ENCODE results near the gene PTPN9. TPM values are rescaled to one million over a fixed set of nuclear protein-coding genes. Genes with fewer than 3 reads are reported as not detected.

Gene PTPN9
- total RNA-seq, 2 donors from 2014 or later: 31.1 to 32.3 TPM

DNA sequence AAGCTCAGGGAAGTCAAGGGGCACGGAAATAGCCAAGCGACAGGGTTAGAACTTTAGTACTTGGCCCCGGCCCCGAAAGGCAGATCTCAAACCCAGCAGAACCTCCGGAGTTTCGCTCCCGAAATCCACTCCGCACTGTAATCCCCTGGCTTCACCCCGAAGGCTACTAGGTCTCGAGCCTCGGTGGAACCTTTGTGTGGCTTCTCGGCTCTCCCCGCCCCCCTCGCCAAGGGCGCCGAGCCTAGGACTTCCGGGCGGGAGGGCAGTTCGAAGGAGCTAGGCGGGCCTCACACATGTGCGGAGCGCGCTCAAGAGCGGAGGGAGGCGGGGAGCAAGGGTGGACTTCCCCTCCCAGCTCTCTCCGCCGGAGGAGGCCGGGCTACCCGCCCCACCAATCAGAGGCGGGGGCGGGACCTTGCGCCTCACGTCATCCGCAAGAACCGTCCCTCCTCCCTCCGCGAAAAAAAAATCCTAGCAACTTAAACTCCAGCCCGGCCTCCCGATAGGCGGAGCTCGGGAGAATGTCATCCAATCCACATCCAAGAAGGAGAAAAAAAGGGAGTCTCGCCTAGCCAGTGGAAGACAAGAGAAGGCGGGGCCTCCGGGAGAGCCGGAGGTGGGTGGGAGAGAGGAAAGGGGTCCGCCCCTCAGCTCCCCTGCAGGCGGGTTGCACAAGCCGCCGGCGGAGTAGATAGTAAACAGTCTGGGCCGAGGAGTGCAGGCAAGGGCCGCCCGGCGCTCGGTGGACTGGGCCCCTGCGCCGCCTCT lies 125.2 kb downstream of the PTPN9 start:
- no peak for TF ChIP-seq CTCF (IDR thresholded peaks at IDR 0.05)
- intact Hi-C loops (cut with DNase I): no loop called here

GRCh38 chr15:75452865-75453702 lies 126.0 kb downstream of the PTPN9 start:
- peak overlapping the region; percentile 87 for H3K4me3 ChIP-seq
- no peaks in the 10 kb centered on the region for H3K27me3 ChIP-seq
- no peak for TF ChIP-seq CTCF (IDR thresholded peaks at IDR 0.05)
- no peaks in the 10 kb centered on the region for H3K36me3 ChIP-seq
- peaks cover 6% of the 10 kb centered on the region for H3K4me1 ChIP-seq
- H3K9me3 ChIP-seq: no peaks in the 10 kb centered on the region
- intact Hi-C loops (cut with DNase I): no loop called here
- H3K27ac ChIP-seq: peak overlapping the region; percentile 95
- DNase-seq: peak; percentile 58
- H3K9ac ChIP-seq (ENCODE audit: low read depth in 2 of 2, low read length in 2 of 2): peak overlapping the region; percentile 81 to 100

More for the DNA sequence above, 125.2 kb downstream of the PTPN9 start:
- H3K36me3 ChIP-seq: no peaks in the 10 kb centered on the region
- peak overlapping the region; percentile 95 for H3K27ac ChIP-seq
- no peaks in the 10 kb centered on the region for H3K27me3 ChIP-seq
- H3K9me3 ChIP-seq: no peaks in the 10 kb centered on the region
- H3K9ac ChIP-seq (ENCODE audit: low read depth in 2 of 2, low read length in 2 of 2): peak overlapping the region; percentile 91 to 100
- peak overlapping the region; percentile 87 for H3K4me3 ChIP-seq
- H3K4me1 ChIP-seq: peaks cover 6% of the 10 kb centered on the region
- peak; percentile 98 for DNase-seq

DNA sequence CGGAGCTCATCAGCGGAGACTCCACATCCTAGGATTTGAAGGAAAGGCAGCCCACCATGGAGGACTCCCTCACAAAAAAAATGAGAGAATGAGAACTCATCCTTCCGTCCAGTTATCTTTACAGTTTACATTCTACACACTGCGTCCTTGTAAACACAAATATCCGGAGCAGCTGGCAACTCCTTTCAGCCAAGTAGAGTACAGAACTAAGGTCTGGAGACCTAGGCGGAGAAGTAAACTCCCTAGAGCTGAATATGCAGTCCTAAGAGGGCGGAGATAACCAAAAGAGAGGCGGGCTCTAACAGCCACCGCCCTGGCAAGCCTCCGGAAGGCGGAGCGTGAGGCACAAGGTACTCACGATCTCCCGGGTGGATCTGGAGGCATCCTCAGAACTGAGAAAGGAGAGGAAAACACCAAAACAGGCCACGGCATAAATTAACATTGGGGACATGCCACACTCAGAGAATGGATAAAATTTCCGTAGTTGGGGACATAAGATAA lies 126.7 kb downstream of the PTPN9 start:
- Histone ChIP-seq H3K27me3 (no peaks in the 10 kb centered on the region), H3K9me3 (no peaks in the 10 kb centered on the region), H3K36me3 (no peaks in the 10 kb centered on the region), H3K4me3 (peak overlapping the region; percentile 87), H3K4me1 (peaks cover 6% of the 10 kb centered on the region), H3K9ac (ENCODE audit: low read depth in 2 of 2, low read length in 2 of 2) (peak overlapping the region; percentile 81 to 100), H3K27ac (peak overlapping the region; percentile 95)
- intact Hi-C loops (cut with DNase I): no loop called here
- peak; percentile 94 for DNase-seq
- TF ChIP-seq CTCF (IDR thresholded peaks at IDR 0.05): no peak

- TF ChIP-seq CTCF (IDR thresholded peaks at IDR 0.05): no peak
- Histone ChIP-seq H3K36me3 (no peaks in the 10 kb centered on the region), H3K9me3 (no peaks in the 10 kb centered on the region), H3K4me1 (peaks cover 6% of the 10 kb centered on the region), H3K9ac (ENCODE audit: low read depth in 2 of 2, low read length in 2 of 2) (peak within 1 kb of the TSS; percentile 86 to 100), H3K4me3 (peak within 1 kb of the TSS; percentile 87), H3K27ac (peak within 1 kb of the TSS; percentile 95), H3K27me3 (no peaks in the 10 kb centered on the region)
- intact Hi-C loops (cut with DNase I): no loop called here
- peak; percentile 100 for DNase-seq
These were observed 127.3 kb downstream of the PTPN9 start, which contains the start of gene SIN3A for GRCh38 chr15:75451674-75452363. Gene SIN3A (minus strand): TSS chr15:75451690. CDS start chr15:75430375, 21,315 bp downstream.

GRCh38 chr15:75451202-75451673 lies 127.9 kb downstream of the PTPN9 start:
- H3K36me3 ChIP-seq: no peaks in the 10 kb centered on the region
- peak overlapping the region; percentile 73 to 86 for H3K9ac ChIP-seq (ENCODE audit: low read depth in 2 of 2, low read length in 2 of 2)
- intact Hi-C loops (cut with DNase I): no loop called here
- H3K4me1 ChIP-seq: peaks cover 9% of the 10 kb centered on the region
- peak overlapping the region; percentile 52 for H3K4me3 ChIP-seq
- no peaks in the 10 kb centered on the region for H3K27me3 ChIP-seq
- no peak for DNase-seq
- H3K9me3 ChIP-seq: no peaks in the 10 kb centered on the region
- H3K27ac ChIP-seq: peak overlapping the region; percentile 95
- TF ChIP-seq CTCF (IDR thresholded peaks at IDR 0.05): no peak

Data from colonic mucosa (tissue), 4 donors.